ENCODE measurements around the gene TP53INP2. TPM values are rescaled to one million over a fixed set of nuclear protein-coding genes. Genes with fewer than 3 reads are reported as not detected.

Gene TP53INP2
- total and polyA plus RNA-seq, 9 of the 15 experiments (the other 6 are each of a cell fraction or from before 2014, with no cell fraction given), result 0.43 to 5.0 (median 1.3) TPM

GRCh38 chr20:34704177-34705007, at the start of gene TP53INP2 (continued):
- TF ChIP-seq ARID4B (CRISPR knock-in tag; IDR thresholded peaks at IDR 0.05), result no peak; the same call in 1 of the 2 replicates
- no peak for TF ChIP-seq E2F4 (CRISPR knock-in tag; IDR thresholded peaks at IDR 0.05; ENCODE audit: low read depth)
- no peak for TF ChIP-seq NCOA4 (IDR thresholded peaks at IDR 0.05; ENCODE audit: partially characterized antibody)
- TF ChIP-seq ARNT (IDR thresholded peaks at IDR 0.05), result no peak
- no peak for TF ChIP-seq SNIP1 (IDR thresholded peaks at IDR 0.05; ENCODE audit: low read depth)
- TF ChIP-seq DPF2 (IDR thresholded peaks at IDR 0.05), result no peak
- TF ChIP-seq PHF20 (IDR thresholded peaks at IDR 0.05; ENCODE audit: partially characterized antibody), result peak; percentile 25
- TF ChIP-seq E4F1 (CRISPR knock-in tag; IDR thresholded peaks at IDR 0.05; ENCODE audit: borderline replicate concordance), result no peak; the same call in 1 of the 2 replicates
- TF ChIP-seq ETS2 (tag; IDR thresholded peaks at IDR 0.05; ENCODE audit: borderline replicate concordance, poor library complexity, severe bottlenecking), result no peak
- no peak for TF ChIP-seq SMARCB1 (IDR thresholded peaks at IDR 0.05; ENCODE audit: insufficient read length, low read depth)
- no peak for TF ChIP-seq ZBTB5 (IDR thresholded peaks at IDR 0.05)
- no peak for TF ChIP-seq PTRF (tag; IDR thresholded peaks at IDR 0.05)
- TF ChIP-seq SRSF3 (IDR thresholded peaks at IDR 0.05; ENCODE audit: insufficient read depth, low read length), result no peak
- TF ChIP-seq FOXP4 (CRISPR knock-in tag; IDR thresholded peaks at IDR 0.05; ENCODE audit: borderline replicate concordance), result 0 out of 2 replicates have a peak, but pooled peaks have one; percentile 23
